HepG2 (cell line): ENCODE results near the gene KAZN. TPM values are rescaled to one million over a fixed set of nuclear protein-coding genes. Genes with fewer than 3 reads are reported as not detected.

Source experiments
- CEBPB ChIP-seq: IDR thresholded peaks from 2 replicates; pipeline ENCODE4 v1.6.1; 2011; ENCODE audit warnings: low read depth, low read length, improper control_type of control experiment, borderline replicate concordance
- ELF1 ChIP-seq: sonication (generic); formaldehyde crosslinking; IDR thresholded peaks from 2 replicates; pipeline ENCODE4 v1.4.0; 2020; ENCODE audit warnings: missing genetic modification reagents
- FOXP1 ChIP-seq, 2 experiments: fragments of 450-650 bp in 1 of 2; IDR thresholded peaks; 2 replicates each; pipeline ENCODE4 v1.6.1; 2017 to 2018; ENCODE audit warnings: antibody characterized with exemption in 1 of 2
- HNF4A ChIP-seq: sonication (generic); formaldehyde crosslinking; IDR thresholded peaks from 2 replicates; pipeline ENCODE4 v1.4.0; 2020; ENCODE audit warnings: missing genetic modification reagents
- HNRNPK ChIP-seq: fragments of 200-400 bp; formaldehyde crosslinking; IDR thresholded peaks from 2 replicates; pipeline ENCODE4 v1.6.1; 2018; ENCODE audit warnings: low read length, low read depth, moderate library complexity, mild to moderate bottlenecking; ENCODE audit not compliant: poor library complexity, severe bottlenecking
- HOXA9 ChIP-seq: sonication (generic); formaldehyde crosslinking; IDR thresholded peaks from 2 replicates; pipeline ENCODE4 v1.8.1; 2022; ENCODE audit warnings: missing genetic modification reagents, mild to moderate bottlenecking, moderate library complexity, borderline replicate concordance
- ISL2 ChIP-seq: sonication (generic); formaldehyde crosslinking; IDR thresholded peaks from 2 replicates; pipeline ENCODE4 v1.5.0; 2020; ENCODE audit warnings: missing genetic modification reagents
- KLF6 ChIP-seq: IDR thresholded peaks from 2 replicates; pipeline ENCODE4 v1.8.0; 2016; ENCODE audit warnings: missing biosample characterization, missing genetic modification reagents
- MATR3 ChIP-seq: sonication (generic); formaldehyde crosslinking; IDR thresholded peaks from 2 replicates; pipeline ENCODE4 v1.4.0; 2020; ENCODE audit warnings: missing genetic modification reagents
- NCOA2 ChIP-seq: sonication (generic); formaldehyde crosslinking; IDR thresholded peaks from 2 replicates; pipeline ENCODE4 v1.8.0; 2022; ENCODE audit warnings: inconsistent platforms
- NCOR1 ChIP-seq: fragments of 200-600 bp; sonication (generic); IDR thresholded peaks from 2 replicates; pipeline ENCODE4 v1.7.0; 2017; ENCODE audit warnings: antibody characterized with exemption, low read length, borderline replicate concordance
- NR2F1 ChIP-seq, 2 experiments: fragments of 450-650 bp in 1 of 2; formaldehyde crosslinking in 1 of 2; IDR thresholded peaks; 2 replicates each; pipeline versions ENCODE4 v1.5.0 to v1.6.1; 2016 to 2020; ENCODE audit warnings: mild to moderate bottlenecking in 1 of 2, missing compliant biosample characterization in 1 of 2, missing genetic modification reagents in 1 of 2, moderate library complexity in 1 of 2
- RXRA ChIP-seq: sonication (generic); formaldehyde crosslinking; IDR thresholded peaks from 2 replicates; pipeline ENCODE4 v1.5.1; 2020; ENCODE audit warnings: missing genetic modification reagents
- SKI ChIP-seq: fragments of 450-650 bp; IDR thresholded peaks from one replicate; pipeline ENCODE4 v1.6.1; 2018; ENCODE audit warnings: mild to moderate bottlenecking; ENCODE audit not compliant: partially characterized antibody
- SNAPC5 ChIP-seq: sonication (generic); formaldehyde crosslinking; IDR thresholded peaks from 2 replicates; pipeline ENCODE4 v1.8.1; 2023; ENCODE audit warnings: mild to moderate bottlenecking, missing genetic modification reagents, borderline replicate concordance
- TERF1 ChIP-seq: sonication (generic); formaldehyde crosslinking; IDR thresholded peaks from 2 replicates; pipeline ENCODE4 v1.8.0; 2022; ENCODE audit warnings: mild to moderate bottlenecking, missing genetic modification reagents, moderate library complexity
- ZBTB4 ChIP-seq: sonication (generic); formaldehyde crosslinking; IDR thresholded peaks from 2 replicates; pipeline ENCODE4 v1.4.0; 2020; ENCODE audit warnings: missing genetic modification reagents, mild to moderate bottlenecking, borderline replicate concordance
- ZNF138 ChIP-seq: sonication (generic); formaldehyde crosslinking; IDR thresholded peaks from 2 replicates; pipeline ENCODE4 v1.5.0; 2020; ENCODE audit warnings: mild to moderate bottlenecking, low read depth, missing genetic modification reagents
- ZNF547 ChIP-seq: sonication (generic); formaldehyde crosslinking; IDR thresholded peaks from 2 replicates; pipeline ENCODE4 v1.5.1; 2020; ENCODE audit warnings: mild to moderate bottlenecking, missing genetic modification reagents
- ZNF580 ChIP-seq: IDR thresholded peaks from 2 replicates; pipeline ENCODE4 v1.6.1; 2016; ENCODE audit warnings: low read depth, borderline replicate concordance
- polyA plus RNA-seq, 8 experiments: library from polyadenylated mRNA; depleted of rRNA in 3 of 8; stranded (reverse) in 7 of 8; unstranded in 1 of 8; fragments of >200 nt; fragmentation: Illumina TruSeq in 4 of 8; extraction: Trizol in 4 of 8; gene quantifications; 2 replicates each; pipeline versions ENCODE4 v1.2.1 to v1.2.3, GENCODE V29; 2011 to 2016; ENCODE audit warnings: low read depth in 4 of 8, missing spikeins in 1 of 8, mixed read lengths in 1 of 8; ENCODE audit not compliant: insufficient read depth in 1 of 8
- total RNA-seq, 5 experiments: library from RNA; depleted of rRNA; stranded (reverse); fragments of >200 nt; fragmentation: Illumina TruSeq; extraction: Trizol; gene quantifications; 2 replicates each; pipeline ENCODE4 v1.2.3, GENCODE V29; 2016; ENCODE audit warnings: low read depth in 1 of 5

The KAZN gene
- total and polyA plus RNA-seq, 2 of the 13 experiments (the other 11 are each of a cell fraction or from before 2014, with no cell fraction given) = 10.4 to 13.5 TPM

GRCh38 chr1:14999441-14999840, 401.0 kb downstream of the KAZN start (continued):
- no peak for TF ChIP-seq ZNF580 (CRISPR knock-in tag)
- no peak for TF ChIP-seq SNAPC5 (CRISPR knock-in tag)
- no peak for TF ChIP-seq KLF6 (CRISPR knock-in tag)
- no peak for TF ChIP-seq ELF1
- 0 out of 2 replicates have a peak, but pooled peaks have one; percentile 41 for TF ChIP-seq CEBPB
- TF ChIP-seq ISL2 = no peak
- no peak for TF ChIP-seq FOXP1 (IDR thresholded peaks at IDR 0.05)
- no peak for TF ChIP-seq FOXP1 (CRISPR knock-in tag; IDR thresholded peaks at IDR 0.05)
- TF ChIP-seq HNF4A (CRISPR knock-in tag) = 0 out of 2 replicates have a peak, but pooled peaks have one; percentile 8
- no peak for TF ChIP-seq MATR3 (CRISPR knock-in tag)
- no peak for TF ChIP-seq HNRNPK
- no peak for TF ChIP-seq ZNF547 (CRISPR knock-in tag)
- no peak for TF ChIP-seq TERF1 (CRISPR knock-in tag)
- TF ChIP-seq NCOA2 (CRISPR knock-in tag) = peak; percentile 26; the same call in 1 of the 2 replicates
- no peak for TF ChIP-seq ZBTB4 (CRISPR knock-in tag)
- TF ChIP-seq HOXA9 (CRISPR knock-in tag) = no peak
- peak; percentile 64; the same call in 1 of the 2 replicates for TF ChIP-seq NCOR1
- TF ChIP-seq RXRA (CRISPR knock-in tag) = 0 out of 2 replicates have a peak, but pooled peaks have one; percentile 17
- TF ChIP-seq SKI = peak; percentile 82
- no peak for TF ChIP-seq ZNF138 (CRISPR knock-in tag)
- 0 out of 4 replicates have a peak, but pooled peaks of 1 of the 2 experiments have one; percentile 27 for TF ChIP-seq NR2F1 (CRISPR knock-in tag; IDR thresholded peaks at IDR 0.05)
